ENCODE results near the gene SLCO2B1. TPM values are rescaled to one million over a fixed set of nuclear protein-coding genes. Genes with fewer than 3 reads are reported as not detected.

SLCO2B1 gene
- total RNA-seq, 2 donors from 2014 or later, result 9.5 to 24.6 TPM

GRCh38 chr11:75132080-75132479 is 18.8 kb upstream of the SLCO2B1 start:
- no peaks in the 10 kb centered on the region for H3K9me3 ChIP-seq
- no peak for DNase-seq (ENCODE audit: low spot score)
- H3K4me3 ChIP-seq, result no peak overlapping the region
- H3K4me1 ChIP-seq, result no peaks in the 10 kb centered on the region
- no peaks in the 10 kb centered on the region for H3K27me3 ChIP-seq
- no peak overlapping the region for H3K27ac ChIP-seq
- H3K36me3 ChIP-seq, result no peaks in the 10 kb centered on the region
- no peak for TF ChIP-seq CTCF (IDR thresholded peaks at IDR 0.05)

GRCh38 chr11:75133976-75134375 is 16.9 kb upstream of the SLCO2B1 start:
- Histone ChIP-seq H3K4me1 (no peaks in the 10 kb centered on the region), H3K4me3 (no peak overlapping the region), H3K27me3 (no peaks in the 10 kb centered on the region), H3K27ac (no peak overlapping the region), H3K36me3 (no peaks in the 10 kb centered on the region), H3K9me3 (no peaks in the 10 kb centered on the region)
- no peak for TF ChIP-seq CTCF (IDR thresholded peaks at IDR 0.05)
- DNase-seq (ENCODE audit: low spot score), result no peak

GRCh38 chr11:75135021-75135650 is 15.8 kb upstream of the SLCO2B1 start:
- no peaks in the 10 kb centered on the region for H3K4me1 ChIP-seq
- H3K36me3 ChIP-seq, result no peaks in the 10 kb centered on the region
- no peak overlapping the region for H3K27ac ChIP-seq
- H3K27me3 ChIP-seq, result no peaks in the 10 kb centered on the region
- TF ChIP-seq CTCF (IDR thresholded peaks at IDR 0.05), result no peak
- DNase-seq (ENCODE audit: low spot score), result no peak
- no peak overlapping the region for H3K4me3 ChIP-seq
- no peaks in the 10 kb centered on the region for H3K9me3 ChIP-seq

- Histone ChIP-seq H3K4me1 (no peaks in the 10 kb centered on the region), H3K27me3 (no peaks in the 10 kb centered on the region), H3K9me3 (no peaks in the 10 kb centered on the region), H3K4me3 (no peak overlapping the region), H3K36me3 (no peaks in the 10 kb centered on the region), H3K27ac (no peak overlapping the region)
- no peak for DNase-seq (ENCODE audit: low spot score)
- TF ChIP-seq CTCF (IDR thresholded peaks at IDR 0.05), result no peak
These were observed 15.3 kb upstream of the SLCO2B1 start for GRCh38 chr11:75135651-75136050.

GRCh38 chr11:75140269-75141138 is 10.4 kb upstream of the SLCO2B1 start:
- H3K9me3 ChIP-seq, result no peaks in the 10 kb centered on the region
- H3K27ac ChIP-seq, result no peak overlapping the region
- peak; percentile 94 to 97 for TF ChIP-seq CTCF (IDR thresholded peaks at IDR 0.05)
- no peaks in the 10 kb centered on the region for H3K36me3 ChIP-seq
- no peak for DNase-seq (ENCODE audit: low spot score)
- no peaks in the 10 kb centered on the region for H3K27me3 ChIP-seq
- peaks cover 0 to 15% of the 10 kb centered on the region in 2 donors for H3K4me1 ChIP-seq
- no peak overlapping the region for H3K4me3 ChIP-seq
